GM21737 (cell line): ENCODE measurements around the gene HCN3.
A peak's percentile ranks its signal among the peaks of the same experiment; 100 is the strongest.

Experiments used
- ATAC-seq: cut with Tn5 transposase; IDR thresholded peaks from one replicate; pipeline ENCODE4 v1.9.1; 2021; ENCODE audit warnings: mild to moderate bottlenecking, moderate library complexity; ENCODE audit not compliant: unreplicated experiment

Gene HCN3

GRCh38 chr1:155308493-155309422 is 31.5 kb downstream of the HCN3 start, which contains the start of gene FDPS:
Gene FDPS (plus strand): TSS chr1:155308866. CDS start chr1:155309790, 924 bp downstream.
- ATAC-seq = peak; percentile 89

GRCh38 chr1:155309423-155310021 is 32.3 kb downstream of the HCN3 start:
- ATAC-seq = no peak

- no peak for ATAC-seq
These were observed 36.0 kb downstream of the HCN3 start for GRCh38 chr1:155313261-155313660.

- ATAC-seq = no peak
These were observed 39.7 kb downstream of the HCN3 start for GRCh38 chr1:155316922-155317321.

- no peak for ATAC-seq
These were observed 40.8 kb downstream of the HCN3 start for GRCh38 chr1:155318082-155318481.

- no peak for ATAC-seq
These were observed 42.3 kb downstream of the HCN3 start for GRCh38 chr1:155319536-155319935.

GRCh38 chr1:155320252-155320651 is 43.0 kb downstream of the HCN3 start:
- no peak for ATAC-seq

GRCh38 chr1:155320661-155321617 is 43.7 kb downstream of the HCN3 start, which contains the start of gene RUSC1:
Gene RUSC1 (plus strand): TSS chr1:155320894. CDS start chr1:155321774, 880 bp downstream.
- peak; percentile 23 for ATAC-seq

GRCh38 chr1:155321639-155322503 is 44.6 kb downstream of the HCN3 start:
- ATAC-seq = no peak

- no peak for ATAC-seq
These were observed 45.3 kb downstream of the HCN3 start for GRCh38 chr1:155322571-155322952.

- peak; percentile 37 for ATAC-seq
These were observed 45.9 kb downstream of the HCN3 start for GRCh38 chr1:155322953-155323728.

GRCh38 chr1:155323729-155324036 is 46.4 kb downstream of the HCN3 start:
- peak; percentile 36 for ATAC-seq

GRCh38 chr1:155324037-155324716 is 46.9 kb downstream of the HCN3 start:
- ATAC-seq = peak; percentile 59

GRCh38 chr1:155324717-155325602 is 47.7 kb downstream of the HCN3 start:
- ATAC-seq = no peak

- ATAC-seq = no peak
These were observed 48.3 kb downstream of the HCN3 start for GRCh38 chr1:155325603-155325893.

GRCh38 chr1:155326020-155326526 is 48.8 kb downstream of the HCN3 start:
- no peak for ATAC-seq

GRCh38 chr1:155326631-155327037 is 49.4 kb downstream of the HCN3 start:
- no peak for ATAC-seq

GRCh38 chr1:155327981-155328380 is 50.7 kb downstream of the HCN3 start:
- no peak for ATAC-seq
